ENCODE results near the gene PIEZO2.

GRCh38 chr18:10739152-10739551, 410.2 kb downstream of the PIEZO2 start:
- TF ChIP-seq, protein P1, sequence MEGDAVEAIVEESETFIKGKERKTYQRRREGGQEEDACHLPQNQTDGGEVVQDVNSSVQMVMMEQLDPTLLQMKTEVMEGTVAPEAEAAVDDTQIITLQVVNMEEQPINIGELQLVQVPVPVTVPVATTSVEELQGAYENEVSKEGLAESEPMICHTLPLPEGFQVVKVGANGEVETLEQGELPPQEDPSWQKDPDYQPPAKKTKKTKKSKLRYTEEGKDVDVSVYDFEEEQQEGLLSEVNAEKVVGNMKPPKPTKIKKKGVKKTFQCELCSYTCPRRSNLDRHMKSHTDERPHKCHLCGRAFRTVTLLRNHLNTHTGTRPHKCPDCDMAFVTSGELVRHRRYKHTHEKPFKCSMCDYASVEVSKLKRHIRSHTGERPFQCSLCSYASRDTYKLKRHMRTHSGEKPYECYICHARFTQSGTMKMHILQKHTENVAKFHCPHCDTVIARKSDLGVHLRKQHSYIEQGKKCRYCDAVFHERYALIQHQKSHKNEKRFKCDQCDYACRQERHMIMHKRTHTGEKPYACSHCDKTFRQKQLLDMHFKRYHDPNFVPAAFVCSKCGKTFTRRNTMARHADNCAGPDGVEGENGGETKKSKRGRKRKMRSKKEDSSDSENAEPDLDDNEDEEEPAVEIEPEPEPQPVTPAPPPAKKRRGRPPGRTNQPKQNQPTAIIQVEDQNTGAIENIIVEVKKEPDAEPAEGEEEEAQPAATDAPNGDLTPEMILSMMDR (IDR thresholded peaks at IDR 0.05): no peak
- TF ChIP-seq POLR2A (IDR thresholded peaks at IDR 0.05): no peak

Data from esophagus squamous epithelium (tissue), 4 donors.